SK-N-SH (cell line): ENCODE results near the gene DHRS7C. TPM values are rescaled to one million over a fixed set of nuclear protein-coding genes. Genes with fewer than 3 reads are reported as not detected.

Experiments used
- CTCF ChIA-PET: fragments of 300-600, 350-600 bp; formaldehyde crosslinking; extraction: SDS; loops from one replicate; lab custom pipeline; 2021; lab: Yijun Ruan, JAX
- POLR2A ChIA-PET: fragments of 350-600 bp; sonication (Branson Sonifier 250); formaldehyde crosslinking; extraction: SDS; loops from one replicate; lab custom pipeline; 2020; ENCODE audit warnings: antibody characterized with exemption, inconsistent platforms; lab: Yijun Ruan, JAX
- DNase-seq: peaks from one replicate; pipeline ENCODE4 v3.0.0; 2012
- H2AFZ ChIP-seq: fragments of 200-600 bp; sonication (generic); 2 replicates; pipeline ENCODE4 v1.8.1; 2016; ENCODE audit warnings: antibody characterized with exemption, mild to moderate bottlenecking, low read depth
- H3F3A ChIP-seq: fragments of 200-600 bp; sonication (generic); replicated peaks from 2 replicates; pipeline ENCODE3; 2016; ENCODE audit warnings: antibody characterized with exemption, mild to moderate bottlenecking; ENCODE audit not compliant: insufficient read depth
- H3K27ac ChIP-seq, 2 experiments: fragments of 200-500 bp in 1 of 2; fragments of 200-600 bp in 1 of 2; sonication (Bioruptor generic) in 1 of 2; sonication (generic), shearing (Covaris generic) in 1 of 2; 2 replicates each; pipeline versions ENCODE4 v1.5.1 to v1.6.1; 2014 to 2016; ENCODE audit warnings: low read depth in 2 of 2, inconsistent platforms in 1 of 2, low read length in 1 of 2, mild to moderate bottlenecking in 1 of 2, mixed read lengths in 1 of 2
- H3K27me3 ChIP-seq: fragments of 200-600 bp; sonication (generic), shearing (Covaris generic); 2 replicates; pipeline ENCODE4 v1.6.1; 2016; ENCODE audit warnings: mixed run types; ENCODE audit not compliant: insufficient read depth
- H3K36me3 ChIP-seq, 2 experiments: fragments of 200-500 bp in 1 of 2; fragments of 200-600 bp in 1 of 2; sonication (Bioruptor generic) in 1 of 2; sonication (generic) in 1 of 2; replicated peaks in 1 of 2; 2 replicates each; pipeline versions ENCODE3 to v1.5.1; 2014 to 2016; ENCODE audit warnings: low read length in 1 of 2, mild to moderate bottlenecking in 1 of 2; ENCODE audit not compliant: insufficient read depth in 2 of 2, control insufficient read depth in 1 of 2
- H3K4me1 ChIP-seq, 2 experiments: fragments of 200-500 bp in 1 of 2; fragments of 200-600 bp in 1 of 2; sonication (Bioruptor generic) in 1 of 2; sonication (generic), shearing (Covaris generic) in 1 of 2; 2 replicates each; pipeline versions ENCODE4 v1.5.1 to v1.6.1; 2014 to 2016; ENCODE audit warnings: low read depth in 1 of 2, low read length in 1 of 2, mixed run types in 1 of 2; ENCODE audit not compliant: insufficient read depth in 2 of 2, control insufficient read depth in 1 of 2
- H3K4me2 ChIP-seq: fragments of 200-600 bp; sonication (generic), shearing (Covaris generic); 2 replicates; pipeline ENCODE4 v1.6.1; 2017; ENCODE audit warnings: mixed run types
- H3K4me3 ChIP-seq, 2 experiments: fragments of 200-500 bp in 1 of 2; fragments of 200-600 bp in 1 of 2; sonication (Bioruptor generic) in 1 of 2; sonication (generic), shearing (Covaris generic) in 1 of 2; 2 replicates each; pipeline versions ENCODE4 v1.5.1 to v1.8.1; 2014 to 2016; ENCODE audit warnings: low read depth in 2 of 2, inconsistent platforms in 1 of 2, low read length in 1 of 2, mild to moderate bottlenecking in 1 of 2, mixed read lengths in 1 of 2, moderate library complexity in 1 of 2
- H3K79me2 ChIP-seq: fragments of 200-600 bp; sonication (generic); 2 replicates; pipeline ENCODE4 v1.8.1; 2017; ENCODE audit warnings: mild to moderate bottlenecking; ENCODE audit not compliant: insufficient read depth
- H3K9ac ChIP-seq: fragments of 200-600 bp; sonication (generic); 2 replicates; pipeline ENCODE4 v1.6.1; 2017; ENCODE audit warnings: mixed run types
- H3K9me2 ChIP-seq: fragments of 200-600 bp; sonication (generic); 2 replicates; pipeline ENCODE4 v1.6.1; 2017; ENCODE audit warnings: mixed run types
- H3K9me3 ChIP-seq: fragments of 200-600 bp; sonication (generic); 2 replicates; pipeline ENCODE4 v1.6.1; 2017; ENCODE audit warnings: mixed run types, mild to moderate bottlenecking, moderate library complexity
- H4K20me1 ChIP-seq: fragments of 200-600 bp; sonication (generic); 2 replicates; pipeline ENCODE4 v1.6.1; 2017; ENCODE audit warnings: mild to moderate bottlenecking, mixed run types; ENCODE audit not compliant: insufficient read depth
- CHD2 ChIP-seq: fragments of 150-350 bp; IDR thresholded peaks from 2 replicates; pipeline ENCODE4 v1.6.1; 2018; ENCODE audit warnings: low read length; ENCODE audit not compliant: partially characterized antibody
- ELF1 ChIP-seq: IDR thresholded peaks from 2 replicates; pipeline ENCODE4 v1.4.0; 2012
- EP300 ChIP-seq, 2 experiments: IDR thresholded peaks; 2 replicates each; pipeline versions ENCODE4 v1.4.0 to v1.6.1; 2012; ENCODE audit warnings: borderline replicate concordance in 1 of 2, low read depth in 1 of 2, low read length in 1 of 2
- FOSL2 ChIP-seq: IDR thresholded peaks from 2 replicates; pipeline ENCODE4 v1.4.0; 2012; ENCODE audit warnings: low read depth, mild to moderate bottlenecking, moderate library complexity, borderline replicate concordance
- FOXJ3 ChIP-seq: sonication (generic); formaldehyde crosslinking; IDR thresholded peaks from 2 replicates; pipeline ENCODE4 v1.5.1; 2020; ENCODE audit warnings: mild to moderate bottlenecking, missing genetic modification reagents
- FOXM1 ChIP-seq: IDR thresholded peaks from 2 replicates; pipeline ENCODE4 v1.4.0; 2012; ENCODE audit warnings: low read depth, mild to moderate bottlenecking
- GABPA ChIP-seq: IDR thresholded peaks from 2 replicates; pipeline ENCODE4 v1.4.0; 2012; ENCODE audit warnings: low read depth, mild to moderate bottlenecking
- GATA2 ChIP-seq: sonication (generic); formaldehyde crosslinking; IDR thresholded peaks from 2 replicates; pipeline ENCODE4 v1.5.0; 2020; ENCODE audit warnings: mild to moderate bottlenecking, missing genetic modification reagents
- MAX ChIP-seq: IDR thresholded peaks from 2 replicates; pipeline ENCODE4 v1.4.0; 2012; ENCODE audit warnings: low read depth
- MXI1 ChIP-seq: IDR thresholded peaks from 2 replicates; pipeline ENCODE4 v1.6.1; 2012; ENCODE audit warnings: mild to moderate bottlenecking, low read depth, low read length, improper control_type of control experiment
- NFIC ChIP-seq: IDR thresholded peaks from 2 replicates; pipeline ENCODE4 v1.4.0; 2012; ENCODE audit warnings: borderline replicate concordance
- RAD21 ChIP-seq: IDR thresholded peaks from 2 replicates; pipeline ENCODE4 v1.6.1; 2012; ENCODE audit warnings: mild to moderate bottlenecking, low read length
- RCOR1 ChIP-seq: fragments of 150-350 bp; IDR thresholded peaks from 2 replicates; pipeline ENCODE4 v1.6.1; 2017; ENCODE audit warnings: antibody characterized with exemption, low read length
- RXRA ChIP-seq: IDR thresholded peaks from 2 replicates; pipeline ENCODE4 v1.4.0; 2012; ENCODE audit warnings: low read depth, mild to moderate bottlenecking, borderline replicate concordance
- SIN3A ChIP-seq: IDR thresholded peaks from 2 replicates; pipeline ENCODE4 v1.6.1; 2012; ENCODE audit warnings: low read depth, mild to moderate bottlenecking, low read length, moderate library complexity, borderline replicate concordance
- TEAD4 ChIP-seq: IDR thresholded peaks from 2 replicates; pipeline ENCODE4 v1.4.0; 2012; ENCODE audit warnings: mild to moderate bottlenecking, borderline replicate concordance; ENCODE audit not compliant: insufficient read depth
- USF1 ChIP-seq: IDR thresholded peaks from 2 replicates; pipeline ENCODE4 v1.4.0; 2012; ENCODE audit warnings: low read depth, borderline replicate concordance
- USF2 ChIP-seq: fragments of 150-350 bp; IDR thresholded peaks from 2 replicates; pipeline ENCODE4 v1.6.1; 2017; ENCODE audit warnings: antibody characterized with exemption, low read length, low read depth, borderline replicate concordance
- WGBS: methylation state at CpG from one replicate; pipeline ENCODE4 v1.1.6; 2017; ENCODE audit warnings: low lambda C conversion rate; 5-methylcytosine and 5-hydroxymethylcytosine counted together
- polyA plus RNA-seq, 3 experiments: library from polyadenylated mRNA; depleted of rRNA; stranded (reverse); fragments of >200 nt; gene quantifications; 2 replicates each; pipeline ENCODE4 v1.2.3, GENCODE V29; 2012
- TF ChIP-seq, protein P1 (sequence below): fragments of 150-350 bp; IDR thresholded peaks from 2 replicates; pipeline ENCODE4 v1.6.1; 2016; ENCODE audit warnings: mild to moderate bottlenecking, low read depth, low read length
- TF ChIP-seq, protein P2 (sequence below): IDR thresholded peaks from 2 replicates; pipeline ENCODE4; 2012
- TF ChIP-seq, protein P3 (sequence below): IDR thresholded peaks from 2 replicates; pipeline ENCODE4 v1.4.0; 2012; ENCODE audit warnings: low read depth, borderline replicate concordance

Gene DHRS7C
- polyA plus RNA-seq, 1 of the 3 experiments (the other 2 are of a cell fraction), result not detected

DNA sequence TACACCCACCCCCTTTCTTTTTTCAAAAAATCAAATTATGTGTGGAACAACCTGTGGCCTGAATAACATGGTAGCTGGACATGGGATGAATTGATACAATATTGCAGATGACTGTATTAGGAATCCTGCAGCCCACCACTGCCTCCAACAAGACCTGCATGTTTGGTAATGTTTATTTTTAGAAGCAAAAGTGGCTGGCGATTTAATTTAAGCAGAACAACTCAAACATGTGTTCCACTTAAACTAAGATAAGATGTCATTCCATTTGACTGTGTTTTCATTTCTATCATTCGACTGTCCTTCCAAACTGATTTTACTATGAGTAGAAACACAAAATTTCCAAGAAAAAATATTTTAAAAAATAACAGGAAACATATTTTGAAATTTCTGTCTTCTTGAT, 10.1 kb upstream of the DHRS7C start:
- no peak for DNase-seq
- CTCF ChIA-PET, result no interaction called here
- Histone ChIP-seq H4K20me1 (no peaks in the 10 kb centered on the region), H3K9me3 (no peaks in the 10 kb centered on the region), H3K9ac (no peak overlapping the region), H3K27ac (no peak overlapping the region), H3K4me2 (no peak overlapping the region), H3K4me3 (no peak overlapping the region), H3K36me3 (no peaks in the 10 kb centered on the region), H3K27me3 (peaks cover 7% of the 10 kb centered on the region; the same call in 1 of the 2 replicates), H3F3A (no peaks in the 10 kb centered on the region)
- POLR2A ChIA-PET, result no interaction called here
- TF ChIP-seq RXRA (no peak), ELF1 (no peak), USF1 (no peak), RCOR1 (no peak), MAX (no peak), GATA2 (CRISPR knock-in tag) (no peak), RAD21 (no peak), GABPA (no peak), TEAD4 (no peak), EP300 (IDR thresholded peaks at IDR 0.05; ENCODE audit: borderline replicate concordance in 1 of 2, low read depth in 1 of 2, low read length in 1 of 2) (no peak), SIN3A (no peak), USF2 (no peak), CHD2 (no peak), FOSL2 (no peak)
- TF ChIP-seq, protein P1, sequence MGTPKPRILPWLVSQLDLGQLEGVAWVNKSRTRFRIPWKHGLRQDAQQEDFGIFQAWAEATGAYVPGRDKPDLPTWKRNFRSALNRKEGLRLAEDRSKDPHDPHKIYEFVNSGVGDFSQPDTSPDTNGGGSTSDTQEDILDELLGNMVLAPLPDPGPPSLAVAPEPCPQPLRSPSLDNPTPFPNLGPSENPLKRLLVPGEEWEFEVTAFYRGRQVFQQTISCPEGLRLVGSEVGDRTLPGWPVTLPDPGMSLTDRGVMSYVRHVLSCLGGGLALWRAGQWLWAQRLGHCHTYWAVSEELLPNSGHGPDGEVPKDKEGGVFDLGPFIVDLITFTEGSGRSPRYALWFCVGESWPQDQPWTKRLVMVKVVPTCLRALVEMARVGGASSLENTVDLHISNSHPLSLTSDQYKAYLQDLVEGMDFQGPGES, result no peak
- TF ChIP-seq, all 33 proteins: peak for 0
- Histone ChIP-seq H3K4me1 (no peaks in the 10 kb centered on the region), H3K79me2 (no peaks in the 10 kb centered on the region), H3K9me2 (no peaks in the 10 kb centered on the region), H2AFZ (no peak overlapping the region)
- WGBS, result 15% methylated on average over 2 of the region's 2 CpGs

DNA sequence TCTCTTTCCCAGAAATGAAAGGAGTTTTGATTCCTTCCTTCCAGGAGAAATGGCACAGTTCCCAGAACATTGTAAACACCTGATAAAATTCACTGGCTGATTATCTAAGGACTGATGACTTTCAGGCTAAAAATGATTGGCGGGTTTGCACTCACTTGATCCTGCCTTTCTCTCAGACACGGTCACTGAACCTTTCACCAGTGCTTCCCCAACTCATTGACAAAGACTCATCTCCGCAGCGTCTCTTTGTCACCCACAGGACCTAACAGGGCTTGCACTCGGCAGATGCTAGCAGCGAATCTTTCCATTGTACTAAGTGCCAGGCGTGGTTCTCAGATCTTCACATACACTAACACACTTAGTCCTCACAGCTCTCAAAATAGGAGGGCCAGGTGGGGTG, 7.3 kb upstream of the DHRS7C start:
- Histone ChIP-seq H3K4me2 (no peak overlapping the region), H3F3A (no peaks in the 10 kb centered on the region), H3K27ac (no peak overlapping the region), H3K4me3 (no peak overlapping the region), H3K79me2 (no peaks in the 10 kb centered on the region), H3K9me2 (no peaks in the 10 kb centered on the region), H3K9ac (no peak overlapping the region), H4K20me1 (no peaks in the 10 kb centered on the region), H3K27me3 (peaks cover 7% of the 10 kb centered on the region; the same call in 1 of the 2 replicates), H3K9me3 (no peaks in the 10 kb centered on the region), H2AFZ (no peak overlapping the region), H3K4me1 (no peaks in the 10 kb centered on the region), H3K36me3 (no peaks in the 10 kb centered on the region)
- WGBS, result 46% methylated on average over 7 of the region's 7 CpGs
- TF ChIP-seq MAX (no peak), NFIC (no peak), FOXJ3 (no peak), FOXM1 (no peak), MXI1 (no peak)
- TF ChIP-seq, protein P2, sequence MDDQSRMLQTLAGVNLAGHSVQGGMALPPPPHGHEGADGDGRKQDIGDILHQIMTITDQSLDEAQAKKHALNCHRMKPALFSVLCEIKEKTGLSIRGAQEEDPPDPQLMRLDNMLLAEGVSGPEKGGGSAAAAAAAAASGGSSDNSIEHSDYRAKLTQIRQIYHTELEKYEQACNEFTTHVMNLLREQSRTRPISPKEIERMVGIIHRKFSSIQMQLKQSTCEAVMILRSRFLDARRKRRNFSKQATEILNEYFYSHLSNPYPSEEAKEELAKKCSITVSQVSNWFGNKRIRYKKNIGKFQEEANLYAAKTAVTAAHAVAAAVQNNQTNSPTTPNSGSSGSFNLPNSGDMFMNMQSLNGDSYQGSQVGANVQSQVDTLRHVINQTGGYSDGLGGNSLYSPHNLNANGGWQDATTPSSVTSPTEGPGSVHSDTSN, result no peak
- TF ChIP-seq, protein P1, result no peak
- TF ChIP-seq, protein P3, sequence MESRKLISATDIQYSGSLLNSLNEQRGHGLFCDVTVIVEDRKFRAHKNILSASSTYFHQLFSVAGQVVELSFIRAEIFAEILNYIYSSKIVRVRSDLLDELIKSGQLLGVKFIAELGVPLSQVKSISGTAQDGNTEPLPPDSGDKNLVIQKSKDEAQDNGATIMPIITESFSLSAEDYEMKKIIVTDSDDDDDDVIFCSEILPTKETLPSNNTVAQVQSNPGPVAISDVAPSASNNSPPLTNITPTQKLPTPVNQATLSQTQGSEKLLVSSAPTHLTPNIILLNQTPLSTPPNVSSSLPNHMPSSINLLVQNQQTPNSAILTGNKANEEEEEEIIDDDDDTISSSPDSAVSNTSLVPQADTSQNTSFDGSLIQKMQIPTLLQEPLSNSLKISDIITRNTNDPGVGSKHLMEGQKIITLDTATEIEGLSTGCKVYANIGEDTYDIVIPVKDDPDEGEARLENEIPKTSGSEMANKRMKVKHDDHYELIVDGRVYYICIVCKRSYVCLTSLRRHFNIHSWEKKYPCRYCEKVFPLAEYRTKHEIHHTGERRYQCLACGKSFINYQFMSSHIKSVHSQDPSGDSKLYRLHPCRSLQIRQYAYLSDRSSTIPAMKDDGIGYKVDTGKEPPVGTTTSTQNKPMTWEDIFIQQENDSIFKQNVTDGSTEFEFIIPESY, result no peak
- CTCF ChIA-PET, result no interaction called here
- POLR2A ChIA-PET, result no interaction called here
- no peak for DNase-seq
